GM12878 (cell line): ENCODE data around the gene GP9. TPM values are rescaled to one million over a fixed set of nuclear protein-coding genes. Genes with fewer than 3 reads are reported as not detected.

Source experiments
- ATAC-seq: fragments of 200-7000 bp; cut with Tn5 transposase; 3 replicates; pipeline ENCODE4 v1.9.1; 2020; ENCODE audit warnings: mild to moderate bottlenecking, moderate library complexity
- Bru-seq: library from RNA; stranded (reverse); fragments of 400-500 nt; gene quantifications from one replicate; lab custom pipeline; 2021; lab: Mats Ljungman, UMichigan
- BruChase-seq, 2 experiments: library from RNA; stranded (reverse); fragments of 400-500 nt; gene quantifications; one replicate each; lab custom pipeline; 2021; lab: Mats Ljungman, UMichigan
- BruUV-seq: library from RNA; stranded (reverse); fragments of 400-500 nt; replicated peaks from 2 replicates; lab custom pipeline; 2021; lab: Mats Ljungman, UMichigan
- CTCF ChIA-PET: fragments of 300-600 bp; sonication (Branson Sonifier 250); formaldehyde crosslinking; extraction: SDS; loops from one replicate; lab custom pipeline; 2021; ENCODE audit warnings: inconsistent platforms; lab: Yijun Ruan, JAX
- POLR2A ChIA-PET: fragments of 350-600 bp; formaldehyde crosslinking; extraction: SDS; loops from one replicate; lab custom pipeline; 2021; ENCODE audit warnings: inconsistent platforms; lab: Charles Lee
- RAD21 ChIA-PET: fragments of 300-600 bp; sonication (Branson Sonifier 250); formaldehyde crosslinking; loops from one replicate; lab custom pipeline; 2023; ENCODE audit warnings: antibody characterized with exemption; ENCODE audit not compliant: unreplicated experiment; lab: Charles Lee
- SMC1A ChIA-PET: fragments of 300-600 bp; sonication (Branson Sonifier 250); formaldehyde crosslinking; loops from one replicate; lab custom pipeline; 2023; ENCODE audit not compliant: unreplicated experiment, uncharacterized antibody; lab: Charles Lee
- DNase-seq: peaks from one replicate; pipeline ENCODE4 v3.0.0-alpha.2; 2011; ENCODE audit warnings: low read depth, low spot score
- FAIRE-seq: peaks from 3 replicates; lab custom pipeline; 2011; peaks lifted over from hg19 to GRCh38; lab: Jason Lieb, UNC
- H2AFZ ChIP-seq: 2 replicates; pipeline ENCODE4 v1.6.0; 2011; ENCODE audit warnings: low read depth, low read length, control low read depth; ENCODE audit not compliant: control insufficient read depth
- H3K27ac ChIP-seq: 2 replicates; pipeline ENCODE4 v1.5.1; 2011; ENCODE audit warnings: control low read depth; ENCODE audit not compliant: control insufficient read depth, insufficient read depth
- H3K27me3 ChIP-seq, 2 experiments: replicated peaks in 1 of 2; 2 replicates each; pipeline versions ENCODE4 v1.6.0 to v1.6.1; 2011; ENCODE audit warnings: low read length in 1 of 2; ENCODE audit not compliant: control insufficient read depth in 2 of 2, insufficient read depth in 2 of 2
- H3K36me3 ChIP-seq, 2 experiments: 2 replicates each; pipeline ENCODE4 v1.5.1; 2011; ENCODE audit warnings: low read length in 1 of 2; ENCODE audit not compliant: control insufficient read depth in 2 of 2, insufficient read depth in 2 of 2
- H3K4me1 ChIP-seq: 2 replicates; pipeline ENCODE4 v1.6.1; 2011; ENCODE audit warnings: mild to moderate bottlenecking, low read length, moderate library complexity, mixed read lengths; ENCODE audit not compliant: control insufficient read depth, insufficient read depth
- H3K4me2 ChIP-seq: 2 replicates; pipeline ENCODE4 v1.6.0; 2011; ENCODE audit warnings: control low read depth; ENCODE audit not compliant: control insufficient read depth, insufficient read depth
- H3K4me3 ChIP-seq: fragments of 200-600 bp; sonication (generic); 2 replicates; pipeline ENCODE4 v1.5.1; 2016
- H3K79me2 ChIP-seq: 2 replicates; pipeline ENCODE4 v1.6.0; 2011; ENCODE audit warnings: low read length; ENCODE audit not compliant: control insufficient read depth, insufficient read depth
- H3K9ac ChIP-seq: 2 replicates; pipeline ENCODE4 v1.8.0; 2011; ENCODE audit warnings: low read length, control low read depth, mixed read lengths; ENCODE audit not compliant: control insufficient read depth, insufficient read depth
- H3K9me3 ChIP-seq: replicated peaks from 3 replicates; pipeline ENCODE4 v1.5.1; 2011; ENCODE audit warnings: mild to moderate bottlenecking, low read length; ENCODE audit not compliant: control insufficient read depth, insufficient read depth
- H4K20me1 ChIP-seq: 2 replicates; pipeline ENCODE4 v1.6.0; 2011; ENCODE audit not compliant: control insufficient read depth, insufficient read depth
- KDM1A ChIP-seq: fragments of 200-600 bp; sonication (generic); IDR thresholded peaks from 2 replicates; pipeline ENCODE4 v1.6.1; 2016; ENCODE audit warnings: borderline replicate concordance
- WGBS: methylation state at CpG from one replicate; pipeline ENCODE4 v1.1.6; 2016; ENCODE audit warnings: low lambda C conversion rate; ENCODE audit not compliant: insufficient replicate concordance, insufficient coverage; ENCODE audit errors: missing lambda C conversion rate; 5-methylcytosine and 5-hydroxymethylcytosine counted together
- in situ Hi-C: fragments of 300-500 bp; cut with MboI; formaldehyde crosslinking; loops from 9 replicates; pipeline ENCODE4 v1.14.3; 2018; ENCODE audit warnings: mixed read lengths
- intact Hi-C: fragments of 100-400 bp; cut with micrococcal nuclease; formaldehyde crosslinking; loops from one replicate; pipeline ENCODE4 v1.14.2; 2022; ENCODE audit not compliant: unreplicated experiment
- long read RNA-seq, 2 experiments: library from polyadenylated mRNA; unstranded; transcript quantifications; one replicate each; pipeline ENCODE4 v2.0.0, GENCODE V29; 2019 to 2020
- polyA minus RNA-seq, 3 experiments: library from RNA; depleted of rRNA, polyadenylated mRNA; stranded (reverse); fragments of >200 nt; gene quantifications; 2 replicates each; pipeline ENCODE4 v1.2.3, GENCODE V29; 2011
- polyA plus RNA-seq, 11 experiments: library from polyadenylated mRNA; depleted of rRNA in 4 of 11; unstranded in 6 of 11; stranded (reverse) in 5 of 11; fragments of >200 nt; fragmentation: Nextera tagmentation in 4 of 11; fragmentation: Illumina TruSeq in 1 of 11; extraction: Ambion mirVana in 4 of 11; extraction: Trizol in 1 of 11; gene quantifications; 1 replicate in 1 of 11; 2 replicates in 10 of 11; pipeline versions ENCODE4 v1.2.1 to v1.2.3, GENCODE V29; 2011 to 2016; ENCODE audit warnings: inconsistent platforms in 2 of 11, missing spikeins in 2 of 11, low read depth in 1 of 11
- total RNA-seq, 4 experiments: library from RNA; depleted of rRNA in 3 of 4; stranded (reverse); fragments of >200 nt in 3 of 4; fragmentation: Illumina TruSeq in 1 of 4; extraction: Trizol in 1 of 4; gene quantifications; 2 replicates each; pipeline versions ENCODE4 v1.2.1 to v1.2.3, GENCODE V29; 2013 to 2021
- TF ChIP-seq, protein P1 (sequence below): IDR thresholded peaks from 2 replicates; pipeline ENCODE4 v1.6.1; 2011; ENCODE audit warnings: borderline replicate concordance, low read depth, mild to moderate bottlenecking, moderate library complexity, low read length; ENCODE audit not compliant: insufficient read depth, poor library complexity, severe bottlenecking

GP9 gene
- not detected in 2 replicates for total RNA-seq (2013; cell fraction: nucleolus; rRNA removed)
- total RNA-seq (2014; rRNA removed) (not detected in 2 replicates), total RNA-seq (2014; rRNA removed; fragmentation: Illumina TruSeq; extraction: Trizol) (not detected in 2 replicates), total RNA-seq (2021) (not detected in 2 replicates), polyA plus RNA-seq (2011; rRNA removed) (not detected in 2 replicates), polyA plus RNA-seq (2014; fragmentation: Illumina TruSeq; extraction: Trizol) (not detected in 2 replicates), polyA plus RNA-seq (2014; fragmentation: Nextera tagmentation; extraction: Ambion mirVana) (not detected), polyA plus RNA-seq (2014; rRNA removed) (0.15 TPM in 1 of 2 replicates, not detected in the other), polyA plus RNA-seq (2016; fragmentation: Nextera tagmentation; extraction: Ambion mirVana) (not detected), polyA minus RNA-seq (2011; rRNA and poly(A)+ RNA removed) (not detected in 2 replicates), Bru-seq, nascent RNA (not detected), BruChase-seq, experiment 1, labeled RNA remaining after a 6-hour chase (not detected), BruChase-seq, experiment 2, labeled RNA remaining after a 2-hour chase (not detected)
- polyA plus RNA-seq (2011; ENCODE audit: low read depth) = not detected
- not detected in 2 replicates for polyA plus RNA-seq (2011; cell fraction: cytosol; rRNA removed)
- polyA plus RNA-seq (2011; cell fraction: nucleus; rRNA removed) = not detected in 2 replicates
- not detected in 2 replicates for polyA plus RNA-seq (2012)
- not detected in 2 replicates for polyA minus RNA-seq (2011; cell fraction: cytosol; rRNA and poly(A)+ RNA removed)
- polyA minus RNA-seq (2011; cell fraction: nucleus; rRNA and poly(A)+ RNA removed) = not detected in 2 replicates
- long read RNA-seq, experiment 1 = 0 reads
- long read RNA-seq, experiment 2 = 0 reads

DNA sequence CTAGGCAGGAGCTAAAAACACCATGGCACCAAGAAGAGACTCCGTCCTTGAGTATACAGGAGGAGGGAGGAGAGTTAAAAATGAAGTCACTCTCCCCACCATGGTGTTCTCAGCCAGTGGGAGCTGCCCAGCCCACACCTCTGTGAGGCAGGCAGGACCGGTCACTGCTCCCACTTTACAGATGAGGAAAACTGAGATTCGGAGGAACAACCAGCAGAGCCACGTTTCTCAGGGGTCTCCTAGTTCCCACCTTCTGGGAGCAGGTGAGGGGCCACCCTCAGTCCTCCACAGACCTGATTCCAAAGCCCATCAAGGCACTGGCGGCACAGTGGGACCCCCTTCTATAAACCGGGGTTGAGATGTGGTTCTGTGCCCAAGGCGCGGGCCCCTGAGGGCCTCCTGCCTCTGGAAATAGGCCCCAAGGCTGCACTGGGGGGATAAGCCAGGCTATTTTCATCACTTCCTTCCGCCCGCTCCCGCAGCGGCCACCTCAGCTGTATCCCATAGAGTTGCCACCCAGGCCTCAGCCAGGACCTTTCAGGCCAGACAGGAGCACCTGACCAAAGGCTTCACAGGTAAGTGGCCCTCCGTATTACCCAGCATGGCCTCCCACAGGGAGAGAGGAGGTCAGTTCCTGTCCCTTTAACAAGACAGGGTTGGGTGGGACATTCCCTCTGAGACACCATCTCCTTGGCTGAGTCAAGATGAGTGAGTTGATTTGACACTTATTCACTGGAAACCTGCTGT is at the start of gene GP9:
GP9 (plus strand) TSS at position 504 of the 747 bp plus-strand sequence. CDS start 961 bp downstream, outside the sequence.
- BruUV-seq = no TSS peak
- ChIA-PET SMC1A (interaction anchor here (0.9 kb wide), 1 partner anchor 102 kb away, joined by 3 read pairs; no protein-coding TSS in a partner anchor), POLR2A (no interaction called here)
- no peak for TF ChIP-seq KDM1A
- TF ChIP-seq, protein P1, sequence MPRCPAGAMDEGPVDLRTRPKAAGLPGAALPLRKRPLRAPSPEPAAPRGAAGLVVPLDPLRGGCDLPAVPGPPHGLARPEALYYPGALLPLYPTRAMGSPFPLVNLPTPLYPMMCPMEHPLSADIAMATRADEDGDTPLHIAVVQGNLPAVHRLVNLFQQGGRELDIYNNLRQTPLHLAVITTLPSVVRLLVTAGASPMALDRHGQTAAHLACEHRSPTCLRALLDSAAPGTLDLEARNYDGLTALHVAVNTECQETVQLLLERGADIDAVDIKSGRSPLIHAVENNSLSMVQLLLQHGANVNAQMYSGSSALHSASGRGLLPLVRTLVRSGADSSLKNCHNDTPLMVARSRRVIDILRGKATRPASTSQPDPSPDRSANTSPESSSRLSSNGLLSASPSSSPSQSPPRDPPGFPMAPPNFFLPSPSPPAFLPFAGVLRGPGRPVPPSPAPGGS = peak; percentile 75
- TF ChIP-seq, all 136 proteins: peak for 1
- no peaks in the 10 kb centered on the region for H3K36me3 ChIP-seq
- 25% methylated on average over 12 of the region's 13 CpGs for WGBS
- H3K9me3 ChIP-seq = no peaks in the 10 kb centered on the region
- H3K79me2 ChIP-seq = no peaks in the 10 kb centered on the region
- no peak for FAIRE-seq
- no peak for ATAC-seq
- intact Hi-C loops (no loop called here), in situ Hi-C loops (no loop called here)
- no peak within 1 kb of the TSS for H3K27ac ChIP-seq
- no peak within 1 kb of the TSS for H2AFZ ChIP-seq
- no peak for DNase-seq
- H3K4me1 ChIP-seq = 0 out of 2 replicates have a peak, but pooled peaks cover 3% of the 10 kb centered on the region
- CTCF ChIA-PET = interaction anchor here (0.7 to 1.5 kb wide), 2 partner anchors 87 to 186 kb away, joined by 3 to 4 read pairs; no protein-coding TSS in a partner anchor
- RAD21 ChIA-PET = no interaction called here
- no peaks in the 10 kb centered on the region for H4K20me1 ChIP-seq
- no peak within 1 kb of the TSS for H3K4me3 ChIP-seq
- H3K4me2 ChIP-seq = no peak within 1 kb of the TSS
- H3K27me3 ChIP-seq = no peaks in the 10 kb centered on the region; a peak in 3 of 4 replicates
- no peak within 1 kb of the TSS for H3K9ac ChIP-seq
